ENCODE data around the gene STPG3.
A peak's percentile ranks its signal among the peaks of the same experiment; 100 is the strongest.
"Not testable (repeated sequence)": the region's sequence is repeated elsewhere in the genome, so short reads cannot be mapped to it uniquely, and the experiment has no call there.

STPG3 gene

GRCh38 chr9:137233143-137233980 lies 17.7 kb upstream of the STPG3 start:
- no peaks in the 10 kb centered on the region for H3K36me3 ChIP-seq (ENCODE audit: control insufficient read depth in 2 of 2, insufficient read depth in 2 of 2, low read length in 2 of 2)
- peaks cover 17 to 44% of the 10 kb centered on the region in 2 donors for H3K27me3 ChIP-seq (ENCODE audit: control insufficient read depth in 2 of 2, insufficient read depth in 2 of 2, low read length in 2 of 2)
- H3K9me3 ChIP-seq (ENCODE audit: control insufficient read depth in 2 of 2, low read length in 2 of 2): no peaks in the 10 kb centered on the region
- no peak overlapping the region for H3K4me3 ChIP-seq (ENCODE audit: low read length in 2 of 2)
- no peak overlapping the region for H3K27ac ChIP-seq (ENCODE audit: low read depth in 2 of 2, low read length in 2 of 2)
- no peak overlapping the region for H3K9ac ChIP-seq (ENCODE audit: low read depth in 1 of 2, low read length in 2 of 2)
- peaks cover 34 to 43% of the 10 kb centered on the region in 2 donors for H3K4me1 ChIP-seq (ENCODE audit: control insufficient read depth in 2 of 2, insufficient read depth in 2 of 2, low read length in 2 of 2)

DNA sequence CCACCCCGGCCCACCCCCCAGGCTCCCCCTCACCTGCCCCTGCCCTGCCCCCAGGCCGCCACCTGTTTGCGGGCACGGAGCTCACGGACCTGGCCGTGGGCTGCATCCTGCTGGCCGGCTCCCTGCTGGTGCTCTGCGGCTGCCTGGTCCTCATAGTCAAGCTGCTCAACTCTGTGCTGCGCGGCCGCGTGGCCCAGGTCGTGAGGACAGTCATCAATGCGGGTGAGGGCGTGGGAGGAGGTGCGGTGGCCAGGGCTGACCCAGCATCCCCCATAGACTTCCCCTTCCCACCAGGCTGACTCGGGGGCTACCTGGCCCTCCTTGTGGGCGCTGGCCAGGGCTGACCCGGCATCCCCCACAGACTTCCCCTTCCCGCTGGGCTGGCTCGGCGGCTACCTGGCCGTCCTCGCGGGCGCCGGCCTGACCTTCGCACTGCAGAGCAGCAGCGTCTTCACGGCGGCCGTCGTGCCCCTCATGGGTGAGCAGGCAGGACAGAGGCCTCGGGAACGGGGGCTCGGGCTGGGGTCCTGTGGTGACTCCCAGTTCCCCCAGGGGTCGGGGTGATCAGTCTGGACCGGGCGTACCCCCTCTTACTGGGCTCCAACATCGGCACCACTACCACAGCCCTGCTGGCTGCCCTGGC lies 16.9 kb upstream of the STPG3 start:
- Histone ChIP-seq H3K4me1 (ENCODE audit: control insufficient read depth in 2 of 2, insufficient read depth in 2 of 2, low read length in 2 of 2) (peaks cover 42 to 47% of the 10 kb centered on the region in 2 donors), H3K27me3 (ENCODE audit: control insufficient read depth in 2 of 2, insufficient read depth in 2 of 2, low read length in 2 of 2) (peaks cover 14 to 36% of the 10 kb centered on the region in 2 donors), H3K9me3 (ENCODE audit: control insufficient read depth in 2 of 2, low read length in 2 of 2) (no peaks in the 10 kb centered on the region), H3K9ac (ENCODE audit: low read depth in 1 of 2, low read length in 2 of 2) (no peak overlapping the region), H3K36me3 (ENCODE audit: control insufficient read depth in 2 of 2, insufficient read depth in 2 of 2, low read length in 2 of 2) (no peaks in the 10 kb centered on the region), H3K27ac (ENCODE audit: low read depth in 2 of 2, low read length in 2 of 2) (no peak overlapping the region), H3K4me3 (ENCODE audit: low read length in 2 of 2) (no peak overlapping the region)

GRCh38 chr9:137234758-137235423 lies 16.2 kb upstream of the STPG3 start:
- H3K4me3 ChIP-seq (ENCODE audit: low read length in 2 of 2): no peak overlapping the region
- peaks cover 38 to 42% of the 10 kb centered on the region in 2 donors for H3K4me1 ChIP-seq (ENCODE audit: control insufficient read depth in 2 of 2, insufficient read depth in 2 of 2, low read length in 2 of 2)
- no peak overlapping the region for H3K9ac ChIP-seq (ENCODE audit: low read depth in 1 of 2, low read length in 2 of 2)
- H3K9me3 ChIP-seq (ENCODE audit: control insufficient read depth in 2 of 2, low read length in 2 of 2): no peaks in the 10 kb centered on the region
- H3K36me3 ChIP-seq (ENCODE audit: control insufficient read depth in 2 of 2, insufficient read depth in 2 of 2, low read length in 2 of 2): no peaks in the 10 kb centered on the region
- peaks cover 13 to 31% of the 10 kb centered on the region in 2 donors for H3K27me3 ChIP-seq (ENCODE audit: control insufficient read depth in 2 of 2, insufficient read depth in 2 of 2, low read length in 2 of 2)
- H3K27ac ChIP-seq (ENCODE audit: low read depth in 2 of 2, low read length in 2 of 2): no peak overlapping the region

GRCh38 chr9:137235424-137236237 lies 15.5 kb upstream of the STPG3 start:
- Histone ChIP-seq H3K9me3 (ENCODE audit: control insufficient read depth in 2 of 2, low read length in 2 of 2) (no peaks in the 10 kb centered on the region), H3K4me1 (ENCODE audit: control insufficient read depth in 2 of 2, insufficient read depth in 2 of 2, low read length in 2 of 2) (peaks cover 36 to 43% of the 10 kb centered on the region in 2 donors), H3K4me3 (ENCODE audit: low read length in 2 of 2) (no peak overlapping the region), H3K27me3 (ENCODE audit: control insufficient read depth in 2 of 2, insufficient read depth in 2 of 2, low read length in 2 of 2) (peaks cover 13 to 29% of the 10 kb centered on the region in 2 donors), H3K27ac (ENCODE audit: low read depth in 2 of 2, low read length in 2 of 2) (no peak overlapping the region), H3K9ac (ENCODE audit: low read depth in 1 of 2, low read length in 2 of 2) (peak overlapping the region in 1 of 2 donors; percentile 65), H3K36me3 (ENCODE audit: control insufficient read depth in 2 of 2, insufficient read depth in 2 of 2, low read length in 2 of 2) (no peaks in the 10 kb centered on the region)

DNA sequence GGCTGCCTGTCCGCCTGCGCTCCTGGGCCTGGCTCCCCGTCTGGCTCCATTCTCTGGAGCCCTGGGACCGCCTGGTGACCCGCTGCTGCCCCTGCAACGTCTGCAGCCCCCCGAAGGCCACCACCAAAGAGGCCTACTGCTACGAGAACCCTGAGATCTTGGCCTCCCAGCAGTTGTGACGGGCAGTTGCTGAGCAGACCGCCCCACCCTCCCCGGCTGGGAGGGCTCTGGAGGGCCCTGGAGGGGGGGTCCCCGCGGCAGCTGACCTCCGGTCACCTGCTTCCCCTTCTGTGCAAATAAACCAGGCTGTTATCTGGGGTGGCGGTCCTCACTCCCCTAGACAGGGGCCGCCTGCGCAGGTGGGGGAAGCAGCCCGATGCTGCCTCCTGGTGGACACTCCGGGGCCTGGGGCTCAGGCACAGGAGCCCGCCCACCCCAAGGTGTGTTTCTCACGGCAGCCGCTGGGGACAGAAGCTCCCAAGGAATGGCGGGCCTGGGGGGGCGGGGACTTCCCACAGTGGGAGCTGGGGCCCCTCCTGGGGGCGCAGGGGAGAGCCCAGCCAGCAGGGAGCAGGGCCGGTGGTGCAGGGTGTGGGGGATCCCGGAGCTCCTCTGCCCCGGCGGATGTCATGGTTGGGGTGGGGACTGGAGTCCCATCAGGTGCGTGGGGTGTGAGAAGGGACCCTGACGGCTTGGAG lies 14.7 kb upstream of the STPG3 start:
- Histone ChIP-seq H3K27ac (ENCODE audit: low read depth in 2 of 2, low read length in 2 of 2) (peak overlapping the region in 1 of 2 donors; percentile 23), H3K4me1 (ENCODE audit: control insufficient read depth in 2 of 2, insufficient read depth in 2 of 2, low read length in 2 of 2) (peaks cover 36 to 43% of the 10 kb centered on the region in 2 donors), H3K27me3 (ENCODE audit: control insufficient read depth in 2 of 2, insufficient read depth in 2 of 2, low read length in 2 of 2) (peaks cover 11 to 28% of the 10 kb centered on the region in 2 donors), H3K9me3 (ENCODE audit: control insufficient read depth in 2 of 2, low read length in 2 of 2) (no peaks in the 10 kb centered on the region), H3K4me3 (ENCODE audit: low read length in 2 of 2) (peak overlapping the region; percentile 13 to 50), H3K9ac (ENCODE audit: low read depth in 1 of 2, low read length in 2 of 2) (peak overlapping the region; percentile 63 to 65), H3K36me3 (ENCODE audit: control insufficient read depth in 2 of 2, insufficient read depth in 2 of 2, low read length in 2 of 2) (no peaks in the 10 kb centered on the region)

DNA sequence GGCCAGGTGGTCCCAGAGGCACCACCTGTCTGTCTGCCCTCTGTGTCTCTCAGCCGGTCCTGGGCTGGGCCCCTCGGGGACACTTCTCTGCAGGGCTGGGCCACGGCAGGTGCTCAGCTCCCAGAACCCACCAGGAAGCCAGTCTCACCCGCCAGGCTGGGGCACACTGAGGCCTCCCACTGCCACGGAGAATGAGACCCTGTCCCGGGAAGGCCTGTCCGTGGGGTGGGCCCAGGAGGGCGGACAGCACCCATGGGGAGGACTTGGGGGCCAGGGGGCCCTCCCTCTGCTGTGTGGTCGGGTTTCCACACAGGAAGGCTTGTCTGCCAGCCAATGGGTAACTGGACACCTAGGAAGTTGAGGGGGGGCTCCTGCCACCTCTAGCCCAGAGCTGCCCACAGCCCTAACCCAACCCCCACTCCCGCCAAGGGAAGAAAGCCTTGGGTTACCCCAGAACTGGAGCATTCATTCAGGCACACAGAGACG lies 14.1 kb upstream of the STPG3 start:
- peak overlapping the region; percentile 13 to 50 for H3K4me3 ChIP-seq (ENCODE audit: low read length in 2 of 2)

GRCh38 chr9:137237759-137238726 lies 13.0 kb upstream of the STPG3 start:
- Histone ChIP-seq H3K27me3 (ENCODE audit: control insufficient read depth in 2 of 2, insufficient read depth in 2 of 2, low read length in 2 of 2) (peaks cover 11 to 14% of the 10 kb centered on the region in 2 donors), H3K4me1 (ENCODE audit: control insufficient read depth in 2 of 2, insufficient read depth in 2 of 2, low read length in 2 of 2) (peaks cover 43 to 47% of the 10 kb centered on the region in 2 donors), H3K9me3 (ENCODE audit: control insufficient read depth in 2 of 2, low read length in 2 of 2) (no peaks in the 10 kb centered on the region), H3K4me3 (ENCODE audit: low read length in 2 of 2) (peak overlapping the region in 1 of 2 donors; percentile 22), H3K9ac (ENCODE audit: low read depth in 1 of 2, low read length in 2 of 2) (peak overlapping the region in 1 of 2 donors; percentile 65), H3K27ac (ENCODE audit: low read depth in 2 of 2, low read length in 2 of 2) (peak overlapping the region; percentile 75 to 80), H3K36me3 (ENCODE audit: control insufficient read depth in 2 of 2, insufficient read depth in 2 of 2, low read length in 2 of 2) (peaks cover 6 to 11% of the 10 kb centered on the region in 2 donors)

More for the DNA sequence above, 14.1 kb upstream of the STPG3 start:
- Histone ChIP-seq H3K9ac (ENCODE audit: low read depth in 1 of 2, low read length in 2 of 2) (peak overlapping the region; percentile 63 to 65), H3K27ac (ENCODE audit: low read depth in 2 of 2, low read length in 2 of 2) (peak overlapping the region; percentile 75 to 80), H3K9me3 (ENCODE audit: control insufficient read depth in 2 of 2, low read length in 2 of 2) (no peaks in the 10 kb centered on the region), H3K4me1 (ENCODE audit: control insufficient read depth in 2 of 2, insufficient read depth in 2 of 2, low read length in 2 of 2) (peaks cover 36 to 43% of the 10 kb centered on the region in 2 donors), H3K27me3 (ENCODE audit: control insufficient read depth in 2 of 2, insufficient read depth in 2 of 2, low read length in 2 of 2) (peaks cover 11 to 22% of the 10 kb centered on the region in 2 donors), H3K36me3 (ENCODE audit: control insufficient read depth in 2 of 2, insufficient read depth in 2 of 2, low read length in 2 of 2) (peaks cover 0 to under 1% of the 10 kb centered on the region in 2 donors)

DNA sequence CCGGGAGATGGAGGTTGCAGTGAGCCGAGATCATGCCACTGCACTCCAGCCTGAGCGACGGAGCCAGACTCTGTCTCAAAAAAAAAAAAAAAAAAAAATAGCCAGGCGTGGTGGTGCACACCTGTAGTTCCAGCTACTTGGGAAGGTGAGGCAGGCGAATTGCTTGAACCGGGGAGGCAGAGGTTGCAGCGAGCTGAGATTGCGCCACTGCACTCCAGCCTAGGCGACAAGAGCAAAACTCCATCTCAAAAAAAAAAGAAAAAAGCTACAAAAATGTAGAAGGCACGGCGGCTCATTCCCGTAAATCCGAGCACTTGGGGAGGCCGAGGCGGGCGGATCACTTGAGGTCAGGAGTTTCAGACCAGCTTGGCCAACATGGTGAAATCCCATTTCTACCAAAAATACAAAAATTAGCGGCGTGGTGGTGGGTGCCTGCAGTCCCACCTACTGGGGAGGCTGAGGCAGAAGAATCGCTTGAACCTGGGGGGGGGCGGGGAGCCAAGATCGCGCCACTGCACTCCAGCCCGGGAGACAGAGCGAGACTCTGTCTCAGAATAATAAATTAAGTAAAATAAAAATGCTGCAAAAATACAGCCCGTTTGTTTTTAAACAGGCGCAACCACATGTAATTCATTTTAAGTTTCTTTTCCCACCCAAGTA lies 11.4 kb upstream of the STPG3 start:
- not testable (repeated sequence) for H3K27me3 ChIP-seq (ENCODE audit: control insufficient read depth in 2 of 2, insufficient read depth in 2 of 2, low read length in 2 of 2); H3K9me3 ChIP-seq (ENCODE audit: control insufficient read depth in 2 of 2, low read length in 2 of 2)
- Histone ChIP-seq H3K36me3 (ENCODE audit: control insufficient read depth in 2 of 2, insufficient read depth in 2 of 2, low read length in 2 of 2) (peaks cover 14 to 19% of the 10 kb centered on the region in 2 donors), H3K4me1 (ENCODE audit: control insufficient read depth in 2 of 2, insufficient read depth in 2 of 2, low read length in 2 of 2) (peaks cover 52 to 60% of the 10 kb centered on the region in 2 donors), H3K4me3 (ENCODE audit: low read length in 2 of 2) (peak overlapping the region; percentile 71 to 78), H3K9ac (ENCODE audit: low read depth in 1 of 2, low read length in 2 of 2) (peak overlapping the region; percentile 72 to 94), H3K27ac (ENCODE audit: low read depth in 2 of 2, low read length in 2 of 2) (peak overlapping the region; percentile 99)

Measured in mucosa of rectum (tissue), 2 donors.